DND-41 (cell line): Measurements from ENCODE around the gene CCDC74B.
"Not testable (repeated sequence)": the region's sequence is repeated elsewhere in the genome, so short reads cannot be mapped to it uniquely, and the experiment has no call there.

Experiments
- CTCF ChIP-seq: IDR thresholded peaks from 2 replicates; pipeline ENCODE4 v1.5.1; 2012; ENCODE audit warnings: borderline replicate concordance, low read length, moderate library complexity, mild to moderate bottlenecking; ENCODE audit not compliant: poor library complexity, severe bottlenecking; ENCODE audit errors: extremely low read depth
- EZH2 ChIP-seq: IDR thresholded peaks from 3 replicates; pipeline ENCODE4 v1.6.1; 2012; ENCODE audit warnings: borderline replicate concordance, low read depth, mild to moderate bottlenecking, moderate library complexity, low read length, inconsistent platforms; ENCODE audit not compliant: severe bottlenecking

- TF ChIP-seq CTCF, EZH2: not testable (repeated sequence)
Observed at GRCh38 chr2:130159376-130159775, 14.5 kb upstream of the CCDC74B start.
